Measurements from ENCODE around the gene PHACTR2.
"Not testable (repeated sequence)": the region's sequence is repeated elsewhere in the genome, so short reads cannot be mapped to it uniquely, and the experiment has no call there.

The PHACTR2 gene

DNA sequence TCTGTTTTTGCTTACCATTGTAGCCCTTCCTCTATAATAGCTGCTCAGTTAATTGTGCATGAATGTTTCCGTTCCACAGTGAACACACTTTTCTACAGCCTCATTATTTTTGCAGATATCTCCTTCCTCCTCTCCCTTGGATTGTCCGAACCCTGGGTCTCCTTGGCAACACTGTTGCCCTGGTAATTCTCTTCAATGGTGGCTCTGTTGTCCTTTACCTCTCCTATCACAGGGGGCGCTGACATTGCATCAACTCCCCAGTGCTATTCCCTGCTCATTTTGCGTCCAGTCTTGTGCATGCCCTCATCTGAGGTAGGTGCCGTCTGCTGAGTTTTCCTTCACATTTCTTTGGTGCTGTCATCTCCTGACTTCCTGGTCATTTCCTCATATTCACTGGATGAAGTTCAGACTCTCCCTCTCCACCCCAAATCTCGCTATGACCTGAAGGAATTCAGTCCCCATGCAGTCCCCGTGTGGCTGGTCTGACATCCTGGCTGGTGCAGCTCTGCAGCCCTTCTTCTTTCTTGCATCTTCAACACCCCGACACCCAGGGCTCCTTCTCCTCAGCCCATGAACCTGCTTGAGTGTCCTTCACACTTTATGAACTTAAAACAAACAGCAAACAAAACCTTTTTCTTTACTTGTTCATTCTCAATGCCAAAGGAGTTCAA lies 21.1 kb downstream of the PHACTR2 start:
- DNase-seq (ENCODE audit: low read depth), result no peak

DNA sequence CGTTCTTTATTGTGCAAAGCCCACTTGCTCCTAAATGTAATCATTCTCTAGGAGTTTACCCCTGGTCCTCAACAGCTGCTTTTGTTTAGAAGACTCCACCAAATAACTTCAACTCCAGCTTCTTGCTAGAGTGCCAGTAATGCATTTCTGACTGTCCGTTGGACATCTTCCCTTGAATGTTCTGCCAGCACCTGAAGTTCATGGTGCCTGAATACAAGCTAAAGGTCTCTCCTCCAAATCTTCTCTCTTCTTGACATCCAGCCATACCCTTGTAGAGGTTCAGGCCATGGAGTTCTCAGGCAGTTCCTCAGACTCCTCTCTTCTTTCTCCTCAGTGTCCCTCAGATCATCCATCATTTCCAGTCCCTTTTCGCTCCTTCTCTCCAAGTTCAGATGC lies 21.7 kb downstream of the PHACTR2 start:
- no peak for DNase-seq (ENCODE audit: low read depth)

DNA sequence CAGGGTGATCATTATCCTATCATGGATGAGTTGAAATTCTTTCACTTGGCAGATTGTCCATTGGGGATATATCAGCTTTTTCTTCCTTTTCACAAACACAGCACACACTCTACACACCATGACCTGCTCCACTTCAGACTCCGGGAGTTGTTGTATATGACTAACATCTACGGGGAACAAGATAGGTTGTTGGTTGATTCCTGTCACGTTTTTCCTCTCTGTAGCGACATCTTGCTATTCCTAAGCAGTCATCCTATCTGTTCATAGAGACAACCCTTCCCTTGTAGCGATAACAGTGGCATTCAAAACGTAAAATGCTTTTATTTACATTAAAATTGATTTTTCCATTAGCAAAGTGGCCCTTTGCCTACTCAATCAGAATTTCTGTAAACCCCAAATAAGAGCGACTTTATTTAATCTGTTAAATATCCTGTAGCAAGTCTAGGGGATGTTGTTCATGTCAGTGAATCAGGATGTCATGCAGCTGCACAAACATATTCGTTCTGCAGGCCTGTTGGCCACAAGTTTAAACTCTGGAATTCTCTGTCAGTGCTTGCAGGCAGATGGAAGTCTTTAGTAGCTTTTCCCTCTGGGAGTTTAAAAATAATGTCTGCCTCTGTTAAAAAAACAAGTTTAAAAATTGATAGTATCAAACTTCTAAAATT lies 23.1 kb downstream of the PHACTR2 start:
- peak; percentile 74 for DNase-seq (ENCODE audit: low read depth)

DNA sequence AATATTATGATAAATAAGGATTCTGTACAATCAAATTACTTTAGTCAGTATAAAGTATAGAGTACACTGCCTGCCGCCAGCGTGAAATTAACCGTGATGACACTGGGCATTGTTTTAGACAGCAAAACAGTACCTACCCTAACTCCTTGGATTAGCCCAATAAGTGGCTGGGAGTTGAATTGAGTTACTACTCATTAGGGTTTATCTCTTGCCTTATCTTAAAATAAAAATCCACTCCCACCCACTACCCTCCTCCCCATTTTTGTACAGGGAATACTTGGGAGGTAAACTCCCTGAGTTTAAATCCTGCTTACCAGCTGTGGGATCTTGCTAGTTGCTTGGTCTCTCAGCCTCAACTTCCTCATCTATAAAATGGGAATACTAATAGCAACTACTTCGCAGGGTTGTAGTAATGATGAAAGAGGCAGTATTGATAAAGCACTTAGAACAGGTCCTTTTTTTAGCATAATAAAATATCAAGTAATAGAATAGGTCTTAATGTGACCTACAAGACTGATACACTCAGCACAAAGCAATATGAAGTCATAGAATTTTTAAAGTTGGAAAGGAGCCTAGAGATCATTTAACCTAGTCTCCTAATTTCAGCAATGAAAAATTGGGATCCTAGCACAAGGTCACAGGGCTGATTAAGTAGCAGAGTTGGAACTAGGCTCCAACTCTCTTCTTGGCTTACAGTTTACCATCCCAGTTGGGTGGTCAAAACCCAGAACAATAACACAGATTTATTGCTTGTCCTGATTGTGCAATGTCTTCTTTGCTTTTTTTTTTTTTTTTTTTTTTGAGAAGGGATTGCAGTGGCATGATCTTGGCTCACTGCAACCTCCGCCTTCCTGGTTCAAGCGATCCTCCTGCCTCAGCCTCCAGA lies 23.8 kb downstream of the PHACTR2 start:
- DNase-seq (ENCODE audit: low read depth), result peak; percentile 27

DNA sequence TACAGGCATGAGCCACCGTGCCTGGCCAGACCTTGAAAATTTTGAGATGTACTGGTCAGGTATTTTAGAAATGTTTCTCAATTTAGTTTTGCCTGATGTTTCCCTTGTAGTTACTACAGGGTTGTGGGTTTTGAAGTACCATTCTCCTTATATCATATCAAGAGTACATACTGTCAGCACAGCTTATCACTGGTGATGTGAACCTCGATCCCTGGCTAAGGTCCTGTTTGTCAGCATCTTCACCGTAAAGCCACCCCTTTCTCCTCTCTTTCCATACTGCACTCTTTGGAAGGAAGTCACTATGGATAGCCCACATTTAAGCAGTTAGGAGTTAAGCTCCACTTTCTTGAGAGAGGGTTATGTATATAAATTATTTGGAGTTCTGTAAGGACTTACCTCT lies 27.8 kb downstream of the PHACTR2 start:
- DNase-seq (ENCODE audit: low read depth), result no peak

DNA sequence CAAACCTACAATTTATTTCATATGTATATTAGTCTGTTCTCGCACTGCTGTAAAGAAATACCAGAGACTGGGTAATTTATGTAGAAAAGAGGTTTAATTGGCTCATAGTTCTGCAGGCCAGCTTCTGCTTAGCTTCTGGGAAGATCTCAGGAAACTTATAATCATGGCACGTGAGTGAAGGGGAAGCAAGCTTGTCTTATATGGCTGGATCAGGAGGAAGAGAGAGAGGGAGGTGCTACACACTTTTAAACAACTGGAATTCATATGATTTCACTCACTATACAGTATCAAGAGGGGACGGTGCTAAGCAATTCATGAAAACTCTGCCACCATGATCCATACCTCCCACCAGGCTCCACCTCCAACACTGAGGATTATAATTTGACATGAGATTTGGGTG lies 29.9 kb downstream of the PHACTR2 start:
- DNase-seq (ENCODE audit: low read depth), result no peak

DNA sequence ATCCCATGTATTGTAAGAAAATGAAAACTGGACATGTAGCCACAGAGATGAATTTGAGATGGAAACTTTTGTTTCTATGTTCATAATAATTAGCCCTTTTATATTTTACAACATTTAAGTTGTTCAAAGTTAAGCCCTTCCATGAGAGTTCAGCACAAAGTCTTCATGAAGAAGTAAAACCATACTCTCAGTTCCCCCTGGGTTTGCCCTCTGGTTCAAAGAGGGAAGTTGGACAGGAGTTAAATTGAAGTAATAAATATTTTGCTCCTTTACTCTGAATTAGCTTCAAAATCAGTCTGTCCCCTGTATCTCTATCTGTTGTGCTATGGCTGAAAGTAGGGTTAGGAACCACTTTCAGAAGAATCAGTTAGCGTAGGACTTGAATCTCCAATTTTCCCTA lies 31.1 kb downstream of the PHACTR2 start:
- DNase-seq (ENCODE audit: low read depth), result no peak

DNA sequence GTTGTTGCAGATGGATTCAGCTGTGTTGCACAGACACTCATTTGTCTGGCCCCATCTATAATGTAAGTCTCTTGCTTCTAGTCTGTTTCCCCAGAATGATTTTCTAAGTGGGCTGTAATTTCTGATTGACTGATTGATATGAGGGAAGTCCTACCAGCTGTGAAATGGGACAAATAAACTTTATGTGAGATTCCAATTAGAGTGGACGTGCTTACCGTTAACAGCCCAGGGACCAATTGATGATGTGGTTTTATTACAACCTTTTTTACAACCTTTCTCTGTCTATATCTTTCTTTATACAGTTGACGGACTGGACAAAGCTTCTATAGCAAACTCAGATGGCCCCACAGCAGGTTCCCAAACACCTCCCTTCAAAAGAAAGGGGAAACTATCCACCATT lies 33.9 kb downstream of the PHACTR2 start:
- DNase-seq (ENCODE audit: low read depth), result no peak

DNA sequence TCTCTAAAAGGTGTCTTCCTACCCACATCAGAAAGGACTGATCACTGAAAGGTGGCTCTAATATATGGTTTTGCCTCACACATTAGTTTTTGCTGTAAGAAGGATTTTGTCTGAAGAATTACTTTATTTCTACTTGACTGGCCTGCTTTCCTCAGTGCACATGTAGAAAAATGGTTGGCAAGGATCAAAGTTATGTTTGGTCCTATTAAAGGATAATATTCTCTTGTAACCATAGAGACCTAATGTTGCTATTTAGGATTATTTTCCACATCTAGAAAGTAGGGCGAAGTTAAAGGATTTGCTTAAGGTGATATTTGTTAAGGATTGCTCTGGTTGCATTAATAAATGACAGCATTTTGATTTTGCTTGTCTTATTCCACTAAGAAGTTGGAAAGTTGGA lies 40.7 kb downstream of the PHACTR2 start:
- no peak for DNase-seq (ENCODE audit: low read depth)

DNA sequence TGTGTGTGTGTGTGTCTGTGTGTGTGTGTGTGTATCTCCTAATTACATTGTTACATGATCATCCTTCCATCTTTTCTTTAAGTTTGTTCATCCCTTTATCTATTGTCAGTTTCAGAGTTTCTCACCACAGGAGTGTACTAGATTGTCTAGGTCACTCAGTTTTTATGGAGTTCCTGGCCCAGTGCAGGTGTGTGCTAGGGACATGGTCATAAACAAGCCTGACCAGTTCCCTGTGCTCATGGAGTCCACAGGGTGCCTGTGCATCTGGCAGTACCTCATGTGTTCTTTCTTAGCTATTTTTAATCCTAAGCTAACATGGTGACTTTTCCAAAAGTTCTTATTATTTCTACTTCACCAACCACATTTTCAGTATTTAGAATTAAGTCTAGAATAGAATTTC lies 43.9 kb downstream of the PHACTR2 start:
- DNase-seq (ENCODE audit: low read depth), result no peak

DNA sequence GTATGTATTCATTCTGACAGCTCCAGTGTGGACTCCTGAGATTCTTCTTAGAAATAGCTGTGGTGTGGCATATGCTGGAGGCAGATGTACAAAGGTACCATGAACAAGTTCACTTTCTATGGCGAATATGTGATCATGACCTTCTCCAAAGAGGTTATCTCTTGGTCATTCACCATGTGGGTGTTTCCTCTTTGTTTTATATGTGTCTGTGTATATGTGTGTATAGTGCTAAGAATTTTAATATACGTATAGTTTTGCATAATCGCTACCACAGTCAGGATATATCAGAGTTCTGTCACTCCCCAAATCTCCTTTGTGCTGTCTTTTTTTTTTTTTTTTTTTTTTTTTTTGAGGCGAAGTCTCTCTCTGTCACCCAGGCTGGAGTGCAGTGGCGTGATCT lies 47.1 kb downstream of the PHACTR2 start:
- DNase-seq (ENCODE audit: low read depth), result no peak

DNA sequence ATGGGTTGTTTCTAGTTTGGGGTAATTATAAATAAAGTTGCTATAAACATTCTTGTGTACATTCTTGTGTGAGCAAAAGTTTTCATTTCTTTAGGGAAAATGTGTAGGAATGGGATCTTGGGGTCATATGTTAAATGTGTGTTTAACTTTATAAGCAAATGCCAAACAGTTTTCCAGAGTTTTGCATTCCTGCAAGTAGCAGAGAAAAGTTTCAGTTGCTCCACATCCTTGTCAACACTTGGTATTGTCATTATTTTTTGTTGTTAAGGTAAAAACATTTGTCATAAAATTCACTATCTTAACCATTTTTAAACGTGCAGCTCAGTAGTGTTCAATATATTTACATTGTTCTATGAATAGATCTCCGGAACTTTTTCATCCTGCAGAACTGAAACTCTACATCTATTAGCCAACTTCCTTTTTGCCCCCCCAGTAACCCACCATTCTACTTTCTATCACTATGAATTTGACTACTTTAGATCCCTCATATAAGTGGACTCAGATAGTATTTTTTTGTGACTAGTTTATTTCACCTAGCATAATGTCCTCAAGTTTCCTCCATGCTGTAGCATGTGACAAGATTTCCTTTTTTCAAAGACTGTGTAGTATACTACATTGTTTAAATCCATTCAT lies 48.4 kb downstream of the PHACTR2 start:
- no peak for DNase-seq (ENCODE audit: low read depth)

DNA sequence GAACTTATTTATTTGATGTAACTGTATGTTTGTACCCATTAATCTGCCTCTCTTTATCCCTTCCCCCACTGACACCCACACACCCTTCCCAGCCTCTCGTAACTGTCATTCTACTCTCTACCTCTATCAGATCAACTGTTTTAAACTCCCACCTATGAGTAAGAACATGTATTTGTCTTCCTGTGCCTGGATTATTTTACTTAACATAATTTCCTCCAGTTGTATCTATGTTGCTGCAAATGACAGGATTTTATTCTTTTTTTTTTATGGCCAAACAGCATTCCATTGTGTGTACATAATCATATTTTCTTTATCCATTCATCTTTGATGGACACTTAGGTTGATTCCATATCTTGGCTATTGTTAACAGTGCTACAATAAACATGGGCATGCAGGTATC lies 49.3 kb downstream of the PHACTR2 start:
- peak; percentile 43 for DNase-seq (ENCODE audit: low read depth)

DNA sequence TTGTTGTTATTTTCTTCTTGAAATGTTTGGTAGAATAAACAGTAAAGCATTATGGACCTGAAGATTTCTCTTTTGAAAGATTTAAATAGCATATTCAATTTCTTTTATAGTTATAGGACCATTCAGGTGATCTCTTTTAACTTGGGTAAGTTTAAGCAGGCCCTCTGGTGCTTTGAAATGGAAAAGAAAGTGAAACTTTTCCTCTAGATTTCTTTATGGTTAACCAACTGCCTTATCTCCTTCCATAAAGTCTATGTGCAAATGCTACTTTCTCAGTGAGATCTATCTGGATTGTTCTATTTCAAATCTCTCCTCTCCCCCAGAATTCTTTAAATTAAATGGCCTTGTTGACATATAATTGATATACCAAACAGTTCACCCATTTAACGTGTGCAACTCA lies 54.0 kb downstream of the PHACTR2 start:
- DNase-seq (ENCODE audit: low read depth), result no peak

DNA sequence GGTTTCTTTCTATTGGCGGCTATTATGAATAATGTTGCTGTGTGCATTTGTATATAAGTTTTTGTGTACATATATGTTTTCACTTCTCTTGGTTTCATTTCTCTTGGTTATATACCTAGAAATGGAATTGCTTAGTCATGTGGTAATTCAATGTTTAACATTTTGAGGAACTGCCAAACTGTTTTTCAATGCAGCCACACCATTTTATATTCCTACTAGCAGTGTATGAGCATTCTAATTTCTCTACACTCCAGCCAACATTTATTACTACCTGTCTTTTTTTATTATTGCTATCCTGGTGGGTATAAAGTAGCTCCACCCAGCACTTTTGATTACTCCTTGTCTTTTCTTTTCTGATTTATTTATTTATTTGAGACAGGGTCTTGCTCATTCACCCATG lies 54.8 kb downstream of the PHACTR2 start:
- no peak for DNase-seq (ENCODE audit: low read depth)

DNA sequence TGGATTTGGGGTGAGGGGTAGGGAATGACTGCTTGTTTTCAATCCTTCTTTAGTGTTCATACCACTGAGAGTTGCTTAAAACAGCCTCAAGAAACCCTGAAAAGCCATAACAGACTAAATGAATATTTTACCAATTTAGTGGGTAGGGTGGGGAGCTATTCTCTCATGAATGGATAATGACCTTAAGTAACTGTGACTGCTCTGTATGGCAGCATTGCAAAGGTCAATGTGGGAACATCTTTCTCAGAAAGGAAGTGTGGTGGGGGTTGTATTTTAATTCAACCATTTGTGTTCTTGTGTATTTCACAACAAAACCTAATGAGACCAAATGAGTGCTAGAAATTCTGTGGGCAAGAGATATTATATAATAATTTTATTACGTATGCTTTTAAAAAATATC lies 55.7 kb downstream of the PHACTR2 start:
- DNase-seq (ENCODE audit: low read depth), result no peak

DNA sequence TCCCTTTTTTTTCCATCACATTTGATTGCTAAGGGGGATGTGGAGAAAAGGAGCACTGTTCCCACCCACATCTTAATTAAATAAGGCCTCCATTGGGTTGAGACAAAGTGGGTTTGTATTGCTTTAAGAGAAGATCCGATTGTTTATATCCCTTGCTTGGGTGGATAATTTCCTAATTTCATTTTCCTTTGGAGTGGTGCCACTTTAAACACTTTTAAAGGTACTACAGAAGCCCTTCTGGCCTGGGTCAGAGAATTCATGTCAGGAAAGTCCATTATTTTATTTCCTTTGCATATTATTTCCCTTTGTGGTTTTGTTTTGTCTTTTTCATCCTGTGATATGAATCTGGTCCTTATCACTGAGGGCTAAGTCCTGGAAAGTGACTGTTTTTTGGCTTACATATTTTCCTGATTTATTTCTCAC lies 56.9 kb downstream of the PHACTR2 start:
- DNase-seq (ENCODE audit: low read depth), result no peak

DNA sequence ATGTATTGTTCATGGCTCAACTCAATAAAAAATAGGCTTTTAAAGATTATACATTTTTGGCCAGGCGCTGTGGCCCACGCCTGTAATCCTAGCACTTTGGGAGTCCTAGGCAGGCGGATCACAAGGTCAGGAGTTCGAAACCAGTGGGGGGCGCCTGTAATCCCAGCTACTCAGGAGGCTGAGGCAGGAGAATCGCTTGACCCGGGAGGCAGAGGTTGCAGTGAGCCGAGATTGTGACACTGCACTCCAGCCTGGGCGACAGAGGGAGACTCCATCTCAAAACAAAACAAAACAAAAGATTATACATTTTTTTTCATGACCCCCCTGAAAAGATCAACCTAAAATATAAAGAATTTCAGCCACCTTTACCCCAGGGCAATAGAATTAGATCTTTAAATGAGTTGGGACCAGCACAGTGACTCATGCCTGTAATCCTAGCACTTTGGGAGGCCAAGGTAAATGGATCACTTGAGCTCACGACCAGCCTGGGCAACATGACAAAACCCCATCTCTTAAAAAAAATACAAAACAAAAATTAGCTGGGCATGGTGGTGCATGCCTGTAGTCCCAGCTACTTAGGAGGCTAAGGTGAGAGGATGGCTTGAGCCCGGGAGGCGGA lies 60.4 kb downstream of the PHACTR2 start:
- DNase-seq (ENCODE audit: low read depth), result not testable (repeated sequence)

DNA sequence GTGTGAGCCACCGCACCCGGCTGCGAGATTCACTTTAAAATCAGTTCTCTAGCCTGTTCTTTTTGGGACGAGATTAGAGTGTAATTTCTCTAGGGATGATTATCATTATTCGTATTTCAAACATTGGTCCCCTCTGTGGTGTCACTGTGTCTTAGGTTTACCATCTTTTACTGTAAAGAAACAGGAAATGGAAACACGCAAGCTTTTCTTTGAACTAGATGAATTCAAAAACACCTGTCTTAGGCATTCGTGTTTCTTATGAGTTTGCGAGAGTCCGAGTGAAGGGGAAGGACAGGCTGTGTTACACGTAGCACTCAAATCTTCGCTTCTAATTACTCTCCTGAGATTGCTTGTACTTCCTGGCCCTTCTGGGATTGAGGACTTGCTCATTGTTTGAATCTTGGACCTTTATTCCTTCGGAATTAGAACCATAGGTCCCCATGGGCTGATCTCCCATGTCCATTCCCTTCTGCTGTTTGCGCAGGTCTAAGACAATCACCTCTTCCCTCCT lies 61.6 kb downstream of the PHACTR2 start:
- no peak for DNase-seq (ENCODE audit: low read depth)

DNA sequence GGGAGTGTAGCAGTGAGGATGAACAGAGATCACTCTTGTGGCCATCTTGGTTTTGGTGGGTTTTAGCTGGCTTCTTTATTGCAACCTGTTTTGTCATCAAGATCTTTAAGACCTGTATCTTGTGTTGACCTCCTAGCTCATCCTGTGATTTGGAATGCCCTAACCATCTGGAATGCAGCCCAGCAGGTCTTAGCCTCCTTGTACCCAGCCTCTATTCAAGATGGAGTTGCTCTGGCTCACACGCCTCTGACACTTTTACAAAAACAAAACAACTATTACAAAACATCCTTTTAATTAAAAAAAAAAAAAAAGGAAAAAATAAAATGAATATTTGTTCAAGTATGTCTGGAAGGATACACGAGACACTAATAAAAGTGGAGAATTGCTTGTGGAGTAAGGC lies 62.4 kb downstream of the PHACTR2 start:
- no peak for DNase-seq (ENCODE audit: low read depth)

DNA sequence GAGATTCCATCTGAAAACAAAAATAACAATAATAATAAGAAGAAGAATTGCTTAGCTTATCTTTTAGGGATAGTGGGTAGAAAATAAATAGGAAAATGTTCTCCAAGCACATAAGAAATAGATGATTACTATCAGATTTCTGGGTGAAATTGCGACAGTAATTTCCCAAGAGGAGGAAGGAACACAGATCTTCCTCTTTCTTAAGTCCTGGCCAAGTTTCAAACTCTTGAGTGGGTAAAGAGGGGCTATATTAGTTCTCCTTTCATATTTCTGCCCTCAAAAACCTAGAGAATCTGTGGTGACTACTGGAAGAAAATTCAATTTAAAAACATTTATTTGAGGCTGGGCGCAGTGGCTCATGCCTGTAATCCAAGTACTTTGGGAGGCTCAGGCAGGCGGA lies 63.7 kb downstream of the PHACTR2 start:
- DNase-seq (ENCODE audit: low read depth), result no peak

Measured in iris pigment epithelial cell (primary cell).